AG09319 (cell line): ENCODE results near the gene CDRT4.
"Not testable (repeated sequence)": the region's sequence is repeated elsewhere in the genome, so short reads cannot be mapped to it uniquely, and the experiment has no call there.

Experiments
- DNase-seq: peaks from one replicate; pipeline ENCODE4 v3.0.0-alpha.2; 2010; ENCODE audit warnings: low read depth; ENCODE audit errors: extremely low read depth
- CTCF ChIP-seq: IDR thresholded peaks from 2 replicates; pipeline ENCODE4 v1.5.1; 2011; ENCODE audit warnings: low read depth, mild to moderate bottlenecking, inconsistent platforms, low read length, moderate library complexity

The CDRT4 gene

GRCh38 chr17:15448580-15448956 is 18.9 kb downstream of the CDRT4 start:
- no peak for DNase-seq
- TF ChIP-seq CTCF = no peak

GRCh38 chr17:15447928-15448579 is 19.4 kb downstream of the CDRT4 start:
- TF ChIP-seq CTCF = no peak
- no peak for DNase-seq

GRCh38 chr17:15446036-15446435 is 21.4 kb downstream of the CDRT4 start:
- DNase-seq = no peak
- no peak; the same call in none of the 2 replicates for TF ChIP-seq CTCF

GRCh38 chr17:15444805-15445204 is 22.6 kb downstream of the CDRT4 start:
- TF ChIP-seq CTCF = no peak
- DNase-seq = no peak

GRCh38 chr17:15442311-15443180 is 24.9 kb downstream of the CDRT4 start:
- DNase-seq = no peak
- TF ChIP-seq CTCF = no peak

- TF ChIP-seq CTCF = no peak
- no peak for DNase-seq
Measured at GRCh38 chr17:15441315-15441714, 26.1 kb downstream of the CDRT4 start.

- no peak for DNase-seq
- TF ChIP-seq CTCF = no peak
Measured at GRCh38 chr17:15440347-15440746, 27.1 kb downstream of the CDRT4 start.

- DNase-seq = not testable (repeated sequence)
Measured at GRCh38 chr17:15439205-15439985, 28.0 kb downstream of the CDRT4 start.
